Heart right ventricle (tissue), 16 donors: ENCODE results near the gene AFP. TPM values are rescaled to one million over a fixed set of nuclear protein-coding genes. Genes with fewer than 3 reads are reported as not detected.

Experiments
- ATAC-seq, 8 donors: fragments of 200-7000 bp; cut with Tn5 transposase; one replicate each; pipeline ENCODE4 v1.9.1; 2020; ENCODE audit warnings: mild to moderate bottlenecking in 8 of 8, moderate library complexity in 8 of 8, moderate number of reproducible peaks in 1 of 8
- DNase-seq, 2 donors: peaks; one replicate each; pipeline ENCODE4 v3.0.0-alpha.2; 2020
- H3K27ac ChIP-seq, 10 donors: fragments of 200-600 bp; sonication (generic) in 2 of 10; one replicate each; pipeline versions ENCODE4 v1.5.0 to v1.8.0; 2020 to 2022; ENCODE audit warnings: mild to moderate bottlenecking in 3 of 10
- H3K27me3 ChIP-seq, 7 donors: fragments of 200-600 bp; one replicate each; pipeline ENCODE4 v1.8.0; 2021 to 2022; ENCODE audit warnings: mild to moderate bottlenecking in 2 of 7
- H3K36me3 ChIP-seq, 9 donors: fragments of 200-600 bp; sonication (generic) in 1 of 9; one replicate each; pipeline versions ENCODE4 v1.5.0 to v1.8.0; 2020 to 2022; ENCODE audit warnings: mild to moderate bottlenecking in 2 of 9
- H3K4me1 ChIP-seq, 9 donors: fragments of 200-600 bp; sonication (generic) in 1 of 9; one replicate each; pipeline versions ENCODE4 v1.5.0 to v1.8.0; 2020 to 2022; ENCODE audit warnings: mild to moderate bottlenecking in 4 of 9
- H3K4me3 ChIP-seq, 10 donors: fragments of 200-600 bp; sonication (generic) in 2 of 10; one replicate each; pipeline versions ENCODE4 v1.5.0 to v1.8.0; 2020 to 2022; ENCODE audit warnings: mild to moderate bottlenecking in 7 of 10, moderate library complexity in 2 of 10
- H3K9me3 ChIP-seq, 11 donors: fragments of 200-600 bp in 10 of 11; sonication (generic) in 2 of 11; one replicate each; pipeline versions ENCODE4 v1.5.0 to v1.8.0; 2013 to 2022; ENCODE audit warnings: mild to moderate bottlenecking in 2 of 11, control low read depth in 1 of 11, moderate library complexity in 1 of 11
- WGBS, 2 donors: extraction: QIAGEN DNeasy Blood & Tissue Kit; methylation state at CpG; one replicate each; pipeline ENCODE4 v1.1.7; 2013; ENCODE audit warnings: inconsistent platforms in 1 of 2; 5-methylcytosine and 5-hydroxymethylcytosine counted together
- intact Hi-C, 10 donors: fragments of 100-400 bp; cut with DNase I; formaldehyde crosslinking; loops; one replicate each; pipeline versions ENCODE4 v1.11.1 to v1.14.2; 2022
- polyA plus RNA-seq, 2 donors: library from polyadenylated mRNA; stranded (reverse); fragments of 200-250 nt; gene quantifications; one replicate each; pipeline ENCODE4 v1.2.3, GENCODE V29; 2013
- total RNA-seq, 10 donors: library from RNA; stranded (reverse); fragmentation: NEBNext Ultra II Directional in 3 of 10; extraction: Animal tissue kit (Norgen Biotek cat#: 25700) in 3 of 10; gene quantifications; one replicate each; pipeline versions ENCODE4 v1.2.1 to v1.2.4, GENCODE V29; 2021 to 2023
- TF ChIP-seq, protein P1 (sequence below), 9 donors: fragments of 200-600 bp; sonication (generic) in 2 of 9; IDR thresholded peaks; one replicate each; pipeline versions ENCODE4 v1.5.0 to v1.8.0; 2021 to 2022; ENCODE audit warnings: antibody characterized with exemption in 9 of 9, mild to moderate bottlenecking in 5 of 9, moderate library complexity in 1 of 9
- donor health status: Arrhythmogenic right ventricular cardiomyopathy.
- donor health status: ischemic (EF 13 %, LVEDD 7.1; RV severe dilation, severe dysfunction).
- donor health status: healthy with polysubstance abuse.
- donor health status: DM: no; HTN: yes; CAD: no.
- donor health status: DM: no; HTN: no; CAD: no.
- donor health status: ischemic (EF 25% LVEDD 6.9; RV normal size, moderate dysfunction).
- donor health status: ischemic (EF 25% LVEDD 5.7; RV mildly dilated, moderate dysfunction).
- donor health status: healthy.
- donor health status: DM: yes; HTN: yes; CAD: no.
- donor health status: Ischemic cardiomyopathy.
- donor health status: ischemic (EF 35%, LVEDD 5.7; RV mildly dilated, moderate dysfunction).
- donor health status: nonischemic (EF 11% LVEDD 7.7; RV severe dilation, severe dysfunction).
- donor health status: DM: yes; HTN: yes; CAD: no.
- donor health status: PGD.
- donor health status: ischemic (EF 29% LVEDD 5.4; RV normal size, mild dysfunction).
- donor health status: nonischemic (EF 23%, LVEDD 6.1; RV moderate dilation, normal function).

AFP gene
- total and polyA plus RNA-seq, 12 donors = not detected

DNA sequence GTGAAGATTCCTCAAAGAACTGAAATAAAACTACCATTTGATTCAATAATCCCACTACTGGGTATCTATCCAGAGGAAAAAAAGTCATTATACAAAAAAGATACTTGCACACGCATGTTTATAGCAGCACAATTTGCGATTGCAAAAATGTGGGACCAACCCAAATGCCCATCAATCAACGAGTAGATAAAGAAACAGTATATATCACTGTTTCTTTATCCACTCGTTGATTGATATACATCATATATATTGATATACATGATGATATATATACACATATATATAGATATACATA, 13.6 kb upstream of the AFP start:
- Histone ChIP-seq H3K9me3 (no peaks in the 10 kb centered on the region), H3K4me3 (no peak overlapping the region), H3K36me3 (no peaks in the 10 kb centered on the region), H3K27ac (no peak overlapping the region), H3K27me3 (no peaks in the 10 kb centered on the region), H3K4me1 (no peaks in the 10 kb centered on the region)
- TF ChIP-seq, protein P1, sequence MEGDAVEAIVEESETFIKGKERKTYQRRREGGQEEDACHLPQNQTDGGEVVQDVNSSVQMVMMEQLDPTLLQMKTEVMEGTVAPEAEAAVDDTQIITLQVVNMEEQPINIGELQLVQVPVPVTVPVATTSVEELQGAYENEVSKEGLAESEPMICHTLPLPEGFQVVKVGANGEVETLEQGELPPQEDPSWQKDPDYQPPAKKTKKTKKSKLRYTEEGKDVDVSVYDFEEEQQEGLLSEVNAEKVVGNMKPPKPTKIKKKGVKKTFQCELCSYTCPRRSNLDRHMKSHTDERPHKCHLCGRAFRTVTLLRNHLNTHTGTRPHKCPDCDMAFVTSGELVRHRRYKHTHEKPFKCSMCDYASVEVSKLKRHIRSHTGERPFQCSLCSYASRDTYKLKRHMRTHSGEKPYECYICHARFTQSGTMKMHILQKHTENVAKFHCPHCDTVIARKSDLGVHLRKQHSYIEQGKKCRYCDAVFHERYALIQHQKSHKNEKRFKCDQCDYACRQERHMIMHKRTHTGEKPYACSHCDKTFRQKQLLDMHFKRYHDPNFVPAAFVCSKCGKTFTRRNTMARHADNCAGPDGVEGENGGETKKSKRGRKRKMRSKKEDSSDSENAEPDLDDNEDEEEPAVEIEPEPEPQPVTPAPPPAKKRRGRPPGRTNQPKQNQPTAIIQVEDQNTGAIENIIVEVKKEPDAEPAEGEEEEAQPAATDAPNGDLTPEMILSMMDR (IDR thresholded peaks at IDR 0.05) = no peak
- intact Hi-C loops = no loop called here
- WGBS, 2 donors = 81 to 82% methylated on average over 4 of the region's 4 CpGs
- ATAC-seq = no peak
- DNase-seq = no peak

DNA sequence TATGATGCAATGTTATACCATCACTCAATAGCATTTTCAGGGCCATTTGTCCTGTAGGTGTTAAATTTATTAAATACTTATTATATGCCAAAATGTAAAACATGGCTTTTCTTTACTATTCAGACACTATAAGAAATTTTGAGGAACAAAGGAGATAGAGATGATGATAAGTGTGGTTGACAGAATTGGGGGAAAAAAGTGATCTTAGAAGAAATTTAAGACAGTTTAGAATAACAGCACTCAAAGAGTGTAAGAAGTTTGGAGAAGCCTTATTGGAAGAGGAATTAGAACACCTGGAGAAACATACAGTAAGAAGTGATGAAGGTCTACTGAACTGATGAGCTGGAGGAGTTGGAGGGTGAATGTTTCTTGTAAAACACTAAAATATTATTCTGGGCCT, 12.8 kb upstream of the AFP start:
- Histone ChIP-seq H3K9me3 (no peaks in the 10 kb centered on the region), H3K27me3 (no peaks in the 10 kb centered on the region), H3K4me3 (no peak overlapping the region), H3K4me1 (no peaks in the 10 kb centered on the region), H3K36me3 (no peaks in the 10 kb centered on the region), H3K27ac (no peak overlapping the region)
- ATAC-seq (no peak), DNase-seq (no peak)
- intact Hi-C loops = no loop called here
- TF ChIP-seq, protein P1 (IDR thresholded peaks at IDR 0.05) = no peak

DNA sequence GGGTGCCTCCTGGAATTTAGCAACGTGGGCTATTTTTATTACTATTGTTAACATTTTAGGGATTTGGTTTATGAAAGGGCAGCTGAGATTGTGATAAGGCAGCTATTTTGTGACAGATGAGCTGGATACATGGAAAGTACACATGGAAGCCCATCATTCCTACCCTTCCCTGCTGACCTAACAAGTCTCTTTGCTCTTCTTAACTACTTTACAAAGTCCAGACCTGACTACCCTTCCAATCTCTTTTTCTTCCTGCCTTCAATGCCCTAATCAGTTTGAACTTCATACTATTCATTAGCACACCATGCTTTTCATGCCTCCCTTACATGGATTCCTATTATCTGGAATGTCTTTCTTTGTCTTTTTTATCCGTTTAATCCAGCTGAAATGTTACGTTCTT, 9.4 kb upstream of the AFP start:
- Histone ChIP-seq H3K36me3 (no peaks in the 10 kb centered on the region), H3K27me3 (no peaks in the 10 kb centered on the region), H3K9me3 (no peaks in the 10 kb centered on the region), H3K27ac (no peak overlapping the region), H3K4me1 (no peaks in the 10 kb centered on the region), H3K4me3 (no peak overlapping the region)
- intact Hi-C loops = no loop called here
- 62 to 65% methylated on average over 3 of the region's 3 CpGs for WGBS, 2 donors
- DNase-seq = no peak
- TF ChIP-seq, protein P1 (IDR thresholded peaks at IDR 0.05) = no peak
- ATAC-seq = no peak

DNA sequence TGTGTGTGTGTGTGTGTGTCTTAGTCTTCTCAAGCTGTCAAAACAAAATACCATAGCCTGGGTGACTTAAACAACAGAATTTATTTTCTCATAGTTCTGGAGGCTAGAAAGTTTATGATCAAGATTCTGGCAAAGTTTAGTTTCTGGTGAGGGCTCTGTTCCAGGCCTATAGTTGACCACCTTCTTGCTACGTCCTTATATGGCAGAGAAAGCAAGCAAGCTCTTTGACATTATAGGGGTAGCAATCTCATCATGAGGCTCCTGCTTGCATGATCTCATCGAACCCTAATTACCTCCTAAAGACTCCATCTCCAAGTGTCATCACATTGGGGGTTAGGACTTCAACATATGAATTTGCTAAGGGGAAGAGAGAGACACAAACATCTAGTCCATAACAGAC, 6.9 kb upstream of the AFP start:
- Histone ChIP-seq H3K9me3 (no peaks in the 10 kb centered on the region), H3K4me1 (no peaks in the 10 kb centered on the region), H3K4me3 (no peak overlapping the region), H3K36me3 (no peaks in the 10 kb centered on the region), H3K27ac (no peak overlapping the region), H3K27me3 (no peaks in the 10 kb centered on the region)
- 71 to 77% methylated on average over 2 of the region's 2 CpGs for WGBS, 2 donors
- TF ChIP-seq, protein P1 (IDR thresholded peaks at IDR 0.05) = no peak
- intact Hi-C loops = no loop called here
- DNase-seq (no peak), ATAC-seq (no peak)
